Measurements from ENCODE around the gene HIRA.
"Not testable (repeated sequence)": the region's sequence is repeated elsewhere in the genome, so short reads cannot be mapped to it uniquely, and the experiment has no call there.

HIRA gene

DNA sequence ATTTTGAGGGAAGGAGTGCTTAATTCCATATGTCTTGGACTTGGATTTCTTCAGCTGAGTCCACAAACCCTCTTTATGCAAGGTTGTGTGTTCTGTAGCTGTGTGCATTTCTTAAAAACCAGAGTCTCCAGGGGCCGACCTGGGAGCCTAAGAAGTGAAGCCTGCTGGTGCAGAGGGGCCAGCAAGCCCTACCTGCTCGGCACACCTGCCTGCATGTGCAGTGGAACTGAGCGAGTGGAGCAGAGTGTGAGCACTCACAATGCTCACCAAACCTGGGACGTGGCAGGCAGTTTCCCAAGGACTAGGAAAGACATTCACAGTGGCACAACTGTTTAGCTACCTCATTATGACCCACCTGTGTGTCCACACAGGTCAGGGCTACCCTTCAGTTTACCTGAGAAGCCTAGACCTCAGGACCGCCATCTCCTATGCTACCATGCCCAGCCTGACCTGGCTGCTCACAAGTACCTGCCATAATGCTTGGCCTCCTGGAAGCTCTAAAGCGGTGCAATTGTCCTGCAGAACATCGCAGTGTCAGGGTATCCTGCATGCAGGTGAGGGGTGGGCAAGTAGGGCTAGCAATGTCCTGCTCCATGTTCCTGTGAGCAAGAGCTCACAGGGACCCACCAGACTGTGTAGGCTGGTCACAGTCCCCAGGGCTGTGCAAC lies 12.1 kb upstream of the HIRA start:
- peaks cover 4% of the 10 kb centered on the region for H3K36me3 ChIP-seq (ENCODE audit: control insufficient read depth, insufficient read depth, low read length)
- H3K18ac ChIP-seq (ENCODE audit: low read length): no peak overlapping the region
- no peak overlapping the region for H4K5ac ChIP-seq (ENCODE audit: low read length)
- no peak overlapping the region for H3K4me2 ChIP-seq (ENCODE audit: low read length)
- no peak overlapping the region for H3K27ac ChIP-seq (ENCODE audit: low read depth, low read length)
- H3K56ac ChIP-seq (ENCODE audit: low read length): no peak overlapping the region
- peaks cover 25% of the 10 kb centered on the region for H3K79me1 ChIP-seq (ENCODE audit: low read length)
- H3K4ac ChIP-seq (ENCODE audit: low read depth, low read length): no peak overlapping the region
- no peak overlapping the region for H2BK15ac ChIP-seq (replicated peaks; ENCODE audit: low read depth)
- peaks cover 18% of the 10 kb centered on the region for H3K79me2 ChIP-seq (ENCODE audit: control insufficient read depth, insufficient read depth, low read length)
- H4K8ac ChIP-seq (ENCODE audit: low read depth, low read length): no peak overlapping the region
- H2BK5ac ChIP-seq (ENCODE audit: low read length): no peak overlapping the region
- no CpG with 5 or more reads among the region's 7 CpGs for WGBS (ENCODE audit: extremely low coverage, insufficient coverage, low lambda C conversion rate)
- H2BK120ac ChIP-seq (ENCODE audit: low read depth, low read length): no peak overlapping the region
- peaks cover 2% of the 10 kb centered on the region for H3K4me1 ChIP-seq (ENCODE audit: control insufficient read depth, low read depth, low read length)
- no peak overlapping the region for H2AK5ac ChIP-seq (ENCODE audit: low read length)
- no peak overlapping the region for H3K4me3 ChIP-seq (ENCODE audit: low read length)
- no peaks in the 10 kb centered on the region for H3K27me3 ChIP-seq (ENCODE audit: insufficient read depth, low read length, poor library complexity)
- H3K9ac ChIP-seq (ENCODE audit: low read length): no peak overlapping the region
- DNase-seq: no peak
- H3K23ac ChIP-seq (ENCODE audit: low read length): no peak overlapping the region

DNA sequence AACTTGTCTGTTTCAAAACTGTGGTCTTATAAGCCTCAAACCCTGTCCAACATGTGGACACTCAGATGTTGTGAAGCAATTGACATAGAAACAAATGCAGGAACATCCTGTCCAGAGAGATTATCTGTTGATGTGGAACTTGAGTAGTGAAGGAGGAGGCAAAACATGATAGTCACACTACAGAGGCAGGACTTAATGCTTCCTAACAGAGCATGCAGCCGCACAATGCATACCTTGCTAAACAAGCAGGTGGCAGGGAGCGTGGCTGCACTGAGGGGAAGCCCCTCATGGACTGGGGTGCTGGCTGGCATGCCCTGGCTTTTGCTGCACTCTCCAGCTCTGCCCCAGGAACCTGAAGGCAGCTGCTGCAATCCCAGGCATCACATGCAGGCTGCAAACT lies 10.6 kb upstream of the HIRA start:
- peaks cover 18% of the 10 kb centered on the region for H3K79me2 ChIP-seq (ENCODE audit: control insufficient read depth, insufficient read depth, low read length)
- peaks cover 2% of the 10 kb centered on the region for H3K4me1 ChIP-seq (ENCODE audit: control insufficient read depth, low read depth, low read length)
- no peak overlapping the region for H3K56ac ChIP-seq (ENCODE audit: low read length)
- WGBS (ENCODE audit: extremely low coverage, insufficient coverage, low lambda C conversion rate): no CpG with 5 or more reads among the region's 2 CpGs
- no peak overlapping the region for H2BK5ac ChIP-seq (ENCODE audit: low read length)
- no peak overlapping the region for H3K18ac ChIP-seq (ENCODE audit: low read length)
- H3K4me3 ChIP-seq (ENCODE audit: low read length): no peak overlapping the region
- H2AK5ac ChIP-seq (ENCODE audit: low read length): no peak overlapping the region
- no peaks in the 10 kb centered on the region for H3K27me3 ChIP-seq (ENCODE audit: insufficient read depth, low read length, poor library complexity)
- no peak overlapping the region for H2BK120ac ChIP-seq (ENCODE audit: low read depth, low read length)
- H3K36me3 ChIP-seq (ENCODE audit: control insufficient read depth, insufficient read depth, low read length): peaks cover 4% of the 10 kb centered on the region
- no peak overlapping the region for H3K23ac ChIP-seq (ENCODE audit: low read length)
- peaks cover 25% of the 10 kb centered on the region for H3K79me1 ChIP-seq (ENCODE audit: low read length)
- no peak overlapping the region for H3K27ac ChIP-seq (ENCODE audit: low read depth, low read length)
- no peak overlapping the region for H4K8ac ChIP-seq (ENCODE audit: low read depth, low read length)
- no peak for DNase-seq
- no peak overlapping the region for H3K4ac ChIP-seq (ENCODE audit: low read depth, low read length)
- no peak overlapping the region for H3K9ac ChIP-seq (ENCODE audit: low read length)
- no peak overlapping the region for H2BK15ac ChIP-seq (replicated peaks; ENCODE audit: low read depth)
- H4K5ac ChIP-seq (ENCODE audit: low read length): no peak overlapping the region
- no peak overlapping the region for H3K4me2 ChIP-seq (ENCODE audit: low read length)

DNA sequence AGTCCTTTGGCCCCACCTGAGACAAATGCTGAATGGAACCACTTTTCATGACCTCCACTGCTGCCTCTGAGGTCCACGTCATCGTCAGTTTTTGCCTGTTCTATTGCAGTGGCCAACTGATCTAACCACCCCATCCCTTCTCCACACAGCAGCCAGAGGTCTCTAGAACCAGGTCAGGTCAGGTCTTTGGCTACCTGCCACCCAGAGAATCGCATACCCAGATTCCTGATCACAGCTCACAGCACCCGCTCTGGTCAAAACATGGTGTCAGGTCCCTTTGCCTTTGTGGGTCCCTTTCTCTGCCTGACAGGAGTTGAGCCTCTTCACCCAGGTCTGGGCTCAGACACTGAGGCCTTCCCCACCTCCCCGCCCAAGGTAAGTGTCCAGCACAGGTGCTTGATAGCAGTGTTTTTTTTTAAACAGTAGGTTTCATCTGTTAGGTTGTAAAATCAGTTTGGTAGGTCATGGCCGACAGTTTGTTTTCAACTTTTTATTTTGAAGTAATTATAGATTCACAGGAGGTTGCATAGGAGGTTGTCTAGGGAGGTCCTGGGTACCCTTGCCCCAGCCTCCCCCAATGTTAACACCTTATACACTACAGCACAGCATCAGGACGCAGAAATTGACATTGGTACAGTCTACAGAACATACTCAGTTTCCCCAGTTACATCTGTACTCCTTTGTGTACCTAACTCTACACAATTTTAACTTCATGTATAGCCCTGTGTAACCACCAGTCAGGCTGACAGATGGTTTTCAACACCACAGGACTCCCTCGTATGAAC lies 9.1 kb upstream of the HIRA start:
- Histone ChIP-seq H2BK5ac (ENCODE audit: low read length) (no peak overlapping the region), H3K4ac (ENCODE audit: low read depth, low read length) (no peak overlapping the region), H3K27ac (ENCODE audit: low read depth, low read length) (no peak overlapping the region), H3K4me1 (ENCODE audit: control insufficient read depth, low read depth, low read length) (no peaks in the 10 kb centered on the region), H3K36me3 (ENCODE audit: control insufficient read depth, insufficient read depth, low read length) (peaks cover 6% of the 10 kb centered on the region), H3K79me2 (ENCODE audit: control insufficient read depth, insufficient read depth, low read length) (peaks cover 10% of the 10 kb centered on the region), H2BK120ac (ENCODE audit: low read depth, low read length) (no peak overlapping the region), H3K23ac (ENCODE audit: low read length) (no peak overlapping the region), H3K27me3 (ENCODE audit: insufficient read depth, low read length, poor library complexity) (no peaks in the 10 kb centered on the region), H4K5ac (ENCODE audit: low read length) (no peak overlapping the region), H3K56ac (ENCODE audit: low read length) (no peak overlapping the region), H2BK15ac (replicated peaks; ENCODE audit: low read depth) (no peak overlapping the region), H3K79me1 (ENCODE audit: low read length) (peaks cover 18% of the 10 kb centered on the region), H3K9ac (ENCODE audit: low read length) (no peak overlapping the region), H3K4me2 (ENCODE audit: low read length) (no peak overlapping the region), H3K4me3 (ENCODE audit: low read length) (no peak overlapping the region), H3K18ac (ENCODE audit: low read length) (no peak overlapping the region), H2AK5ac (ENCODE audit: low read length) (no peak overlapping the region), H4K8ac (ENCODE audit: low read depth, low read length) (no peak overlapping the region)
- WGBS (ENCODE audit: extremely low coverage, insufficient coverage, low lambda C conversion rate): no CpG with 5 or more reads among the region's 8 CpGs
- DNase-seq: no peak

DNA sequence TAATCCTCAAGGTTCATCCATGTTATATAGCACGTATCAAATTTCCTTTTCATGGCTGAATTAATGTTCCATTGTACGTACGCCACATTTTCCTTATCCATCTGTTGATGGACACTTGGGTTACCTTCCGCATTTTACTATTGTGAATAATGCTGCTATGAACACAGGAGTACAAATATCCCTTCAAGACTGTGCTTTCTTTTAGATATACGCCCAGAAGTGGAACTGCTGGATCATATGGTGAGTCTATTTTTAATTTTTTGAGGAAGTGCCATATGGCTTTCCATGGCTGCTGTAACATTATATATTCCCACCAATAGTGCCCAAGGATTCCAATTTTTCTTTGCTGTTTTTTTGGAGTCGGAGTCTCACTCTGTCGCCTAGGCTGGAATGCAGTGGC lies 6.8 kb upstream of the HIRA start:
- Histone ChIP-seq H2BK15ac (replicated peaks; ENCODE audit: low read depth) (no peak overlapping the region), H2AK5ac (ENCODE audit: low read length) (no peak overlapping the region), H3K27me3 (ENCODE audit: insufficient read depth, low read length, poor library complexity) (no peaks in the 10 kb centered on the region), H3K79me2 (ENCODE audit: control insufficient read depth, insufficient read depth, low read length) (no peaks in the 10 kb centered on the region), H3K4me1 (ENCODE audit: control insufficient read depth, low read depth, low read length) (no peaks in the 10 kb centered on the region), H2BK5ac (ENCODE audit: low read length) (no peak overlapping the region), H3K4me2 (ENCODE audit: low read length) (no peak overlapping the region), H3K27ac (ENCODE audit: low read depth, low read length) (no peak overlapping the region), H2BK120ac (ENCODE audit: low read depth, low read length) (no peak overlapping the region), H4K8ac (ENCODE audit: low read depth, low read length) (no peak overlapping the region), H3K36me3 (ENCODE audit: control insufficient read depth, insufficient read depth, low read length) (peaks cover 2% of the 10 kb centered on the region), H4K5ac (ENCODE audit: low read length) (no peak overlapping the region), H3K79me1 (ENCODE audit: low read length) (peaks cover 6% of the 10 kb centered on the region), H3K56ac (ENCODE audit: low read length) (no peak overlapping the region), H3K18ac (ENCODE audit: low read length) (no peak overlapping the region), H3K23ac (ENCODE audit: low read length) (no peak overlapping the region), H3K4ac (ENCODE audit: low read depth, low read length) (no peak overlapping the region), H3K9ac (ENCODE audit: low read length) (no peak overlapping the region), H3K4me3 (ENCODE audit: low read length) (no peak overlapping the region)
- DNase-seq: no peak
- no CpG with 5 or more reads among the region's 7 CpGs for WGBS (ENCODE audit: extremely low coverage, insufficient coverage, low lambda C conversion rate)

DNA sequence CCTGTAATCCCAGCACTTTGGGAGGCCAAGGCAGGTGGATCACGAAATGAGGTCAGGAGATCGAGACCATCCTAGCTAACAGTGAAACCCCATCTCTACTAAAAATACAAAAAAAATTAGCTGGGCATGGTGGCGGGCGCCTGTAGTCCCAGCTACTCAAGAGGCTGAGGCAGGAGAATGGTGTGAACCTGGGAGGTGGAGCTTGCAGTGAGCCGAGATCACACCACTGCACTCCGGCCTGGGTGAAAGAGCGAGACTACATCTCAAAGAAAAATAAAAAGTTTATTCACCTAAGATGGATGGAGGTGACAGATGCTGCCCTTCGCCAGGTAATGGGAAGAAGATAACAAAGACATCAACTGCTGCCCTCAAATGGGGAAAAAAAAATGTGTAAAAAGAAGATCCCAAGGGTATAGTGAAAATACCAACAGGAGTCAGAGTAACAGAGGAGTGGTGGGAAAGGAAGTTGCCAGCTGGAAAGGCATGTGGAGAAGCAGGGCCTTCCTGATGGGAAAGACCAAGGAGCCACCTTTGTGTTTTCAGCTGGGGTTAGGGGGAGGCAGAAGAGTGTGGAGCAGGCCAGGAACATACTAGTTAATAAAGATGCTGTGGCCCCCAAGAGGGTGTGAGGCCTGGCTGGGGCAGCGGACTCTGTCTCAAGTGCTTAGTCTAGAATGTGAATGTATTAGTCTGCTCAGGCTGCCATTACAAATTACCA lies 5.1 kb upstream of the HIRA start:
- not testable (repeated sequence) for H2BK15ac ChIP-seq (replicated peaks; ENCODE audit: low read depth); H3K56ac ChIP-seq (ENCODE audit: low read length); H3K4ac ChIP-seq (ENCODE audit: low read depth, low read length); H3K79me1 ChIP-seq (ENCODE audit: low read length); DNase-seq; H2BK5ac ChIP-seq (ENCODE audit: low read length); H3K23ac ChIP-seq (ENCODE audit: low read length); H3K18ac ChIP-seq (ENCODE audit: low read length); H3K27ac ChIP-seq (ENCODE audit: low read depth, low read length); H3K4me1 ChIP-seq (ENCODE audit: control insufficient read depth, low read depth, low read length); H3K4me2 ChIP-seq (ENCODE audit: low read length); H3K27me3 ChIP-seq (ENCODE audit: insufficient read depth, low read length, poor library complexity); H4K5ac ChIP-seq (ENCODE audit: low read length); H3K9ac ChIP-seq (ENCODE audit: low read length); H3K4me3 ChIP-seq (ENCODE audit: low read length); H2AK5ac ChIP-seq (ENCODE audit: low read length); H3K79me2 ChIP-seq (ENCODE audit: control insufficient read depth, insufficient read depth, low read length); H4K8ac ChIP-seq (ENCODE audit: low read depth, low read length); H2BK120ac ChIP-seq (ENCODE audit: low read depth, low read length); H3K36me3 ChIP-seq (ENCODE audit: control insufficient read depth, insufficient read depth, low read length)
- no CpG with 5 or more reads among the region's 9 CpGs for WGBS (ENCODE audit: extremely low coverage, insufficient coverage, low lambda C conversion rate)
